ENCODE data around the gene DCUN1D4. TPM values are rescaled to one million over a fixed set of nuclear protein-coding genes. Genes with fewer than 3 reads are reported as not detected.

Gene DCUN1D4
- total RNA-seq, 1 donor from 2014 or later, result 119 TPM

Other genes with a start within 250 kb of the DCUN1D4 start
- gene LRRC66, start 177.2 kb downstream of the DCUN1D4 start, total RNA-seq, result 0.47 TPM
- 65.5 TPM for gene SGCB, start 195.1 kb downstream of the DCUN1D4 start, total RNA-seq
- gene SPATA18, start 208.2 kb downstream of the DCUN1D4 start, total RNA-seq, result 1.2 TPM